Neural progenitor cell (in vitro differentiated cells): ENCODE data around the gene CREM.

ENCODE experiments used
- CTCF ChIP-seq: fragments of 200-600 bp; sonication (generic); IDR thresholded peaks from 2 replicates; pipeline ENCODE4 v1.5.1; 2017; ENCODE audit warnings: antibody characterized with exemption, mild to moderate bottlenecking
- EZH2 ChIP-seq: fragments of 200-600 bp; sonication (generic); IDR thresholded peaks from 2 replicates; pipeline ENCODE4 v1.6.1; 2017; ENCODE audit warnings: antibody characterized with exemption, mild to moderate bottlenecking, moderate library complexity
- EZH2phosphoT487 ChIP-seq: fragments of 200-600 bp; sonication (generic); IDR thresholded peaks from 2 replicates; pipeline ENCODE4 v1.6.1; 2017; ENCODE audit warnings: antibody characterized with exemption

DNA sequence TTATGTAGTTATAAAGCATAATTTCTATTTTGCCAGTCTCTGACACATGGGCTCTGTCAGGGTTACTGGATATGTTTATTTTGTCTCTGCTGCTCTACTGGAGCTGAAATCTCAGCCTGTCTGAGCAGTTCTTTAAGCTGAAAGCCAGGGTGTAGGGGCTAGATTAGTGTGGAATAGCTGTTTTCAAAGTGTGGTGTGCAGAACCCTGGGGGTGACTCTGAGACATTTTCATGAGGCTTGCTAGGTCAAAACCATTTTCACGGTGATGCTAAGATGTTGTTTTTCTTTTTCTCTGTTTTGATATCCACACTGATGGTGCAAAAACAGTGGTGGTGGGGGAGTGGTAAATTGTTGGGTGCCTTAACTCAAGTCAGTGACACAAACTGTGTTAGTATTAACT lies 45.5 kb downstream of the CREM start:
- no peak for TF ChIP-seq CTCF
- no peak for TF ChIP-seq EZH2
- TF ChIP-seq EZH2phosphoT487: no peak
